GM23338 (cell line): ENCODE measurements around the gene FYCO1. TPM values are rescaled to one million over a fixed set of nuclear protein-coding genes. Genes with fewer than 3 reads are reported as not detected.

ENCODE experiments used
- ATAC-seq: fragments of 200-7000 bp; cut with Tn5 transposase; 3 replicates; pipeline ENCODE4 v1.9.1; 2020
- DNase-seq: peaks from one replicate; pipeline ENCODE4 v3.0.0-alpha.2; 2015; ENCODE audit warnings: low spot score
- H2AFZ ChIP-seq: fragments of 200-600 bp; sonication (generic); 2 replicates; pipeline ENCODE4 v1.8.0; 2016; ENCODE audit warnings: antibody characterized with exemption, mild to moderate bottlenecking, moderate library complexity
- H3F3A ChIP-seq: fragments of 200-600 bp; sonication (generic); replicated peaks from 2 replicates; pipeline ENCODE4 v1.8.0; 2017; ENCODE audit warnings: antibody characterized with exemption, mixed run types, low read depth
- H3K27ac ChIP-seq: fragments of 200-600 bp; sonication (generic); 2 replicates; pipeline ENCODE4 v1.6.1; 2016; ENCODE audit warnings: low read depth
- H3K27me3 ChIP-seq: fragments of 200-600 bp; sonication (generic); 2 replicates; pipeline ENCODE4 v1.8.0; 2016; ENCODE audit warnings: mild to moderate bottlenecking, mixed run types, moderate library complexity; ENCODE audit not compliant: insufficient read depth
- H3K36me3 ChIP-seq: fragments of 200-600 bp; sonication (generic); 2 replicates; pipeline ENCODE4 v1.8.0; 2016; ENCODE audit warnings: mild to moderate bottlenecking; ENCODE audit not compliant: insufficient read depth
- H3K4me1 ChIP-seq: fragments of 200-600 bp; sonication (generic); 2 replicates; pipeline ENCODE4 v1.8.0; 2016; ENCODE audit warnings: mild to moderate bottlenecking, moderate library complexity; ENCODE audit not compliant: insufficient read depth
- H3K4me2 ChIP-seq: fragments of 200-600 bp; sonication (generic); 2 replicates; pipeline ENCODE4 v1.7.1; 2017; ENCODE audit warnings: mixed run types
- H3K4me3 ChIP-seq: fragments of 200-600 bp; sonication (generic); 2 replicates; pipeline ENCODE4 v1.6.1; 2016; ENCODE audit warnings: mixed run types
- H3K79me2 ChIP-seq: fragments of 200-600 bp; sonication (generic); replicated peaks from 2 replicates; pipeline ENCODE4 v1.8.0; 2017; ENCODE audit warnings: mild to moderate bottlenecking; ENCODE audit not compliant: insufficient read depth
- H3K9me2 ChIP-seq: fragments of 200-600 bp; sonication (generic); 2 replicates; pipeline ENCODE4 v1.8.0; 2017; ENCODE audit not compliant: insufficient read depth
- H4K20me1 ChIP-seq: fragments of 200-600 bp; sonication (generic); replicated peaks from 2 replicates; pipeline ENCODE4 v1.8.0; 2017; ENCODE audit warnings: mild to moderate bottlenecking; ENCODE audit not compliant: insufficient read depth
- H3K27ac Mint-ChIP-seq: 2 replicates; pipeline ENCODE4 v1.8.0; 2020; ENCODE audit warnings: inconsistent platforms, mild to moderate bottlenecking, moderate library complexity, mixed read lengths
- H3K27me3 Mint-ChIP-seq: 3 replicates; pipeline ENCODE4 v1.8.0; 2022; ENCODE audit warnings: low read depth, mild to moderate bottlenecking, moderate library complexity, mixed read lengths, inconsistent platforms; ENCODE audit not compliant: insufficient read depth, poor library complexity
- H3K36me3 Mint-ChIP-seq: 3 replicates; pipeline ENCODE4 v1.8.0; 2021; ENCODE audit warnings: low read depth, mild to moderate bottlenecking, inconsistent platforms, moderate library complexity, mixed read lengths
- H3K4me1 Mint-ChIP-seq: 3 replicates; pipeline ENCODE4 v1.8.0; 2020; ENCODE audit warnings: mild to moderate bottlenecking, inconsistent platforms, mixed read lengths
- H3K4me3 Mint-ChIP-seq: 3 replicates; pipeline ENCODE4 v1.8.0; 2021; ENCODE audit warnings: moderate library complexity, mild to moderate bottlenecking, inconsistent platforms, mixed read lengths
- H3K9me3 Mint-ChIP-seq: 3 replicates; pipeline ENCODE4 v1.8.0; 2020; ENCODE audit warnings: moderate library complexity, mild to moderate bottlenecking, inconsistent platforms, mixed read lengths
- CREB1 ChIP-seq: fragments of 250-450 bp; sonication (Bioruptor Pico); IDR thresholded peaks from 2 replicates; pipeline ENCODE4 v1.5.0; 2020; ENCODE audit warnings: low read depth, mild to moderate bottlenecking, moderate library complexity
- ETS1 ChIP-seq: IDR thresholded peaks from 2 replicates; pipeline ENCODE4 v1.6.1; 2016; ENCODE audit warnings: antibody characterized with exemption
- EZH2phosphoT487 ChIP-seq: fragments of 200-600 bp; sonication (generic); IDR thresholded peaks from one replicate; pipeline ENCODE4 v1.8.1; 2018; ENCODE audit warnings: antibody characterized with exemption; ENCODE audit not compliant: unreplicated experiment
- JUNB ChIP-seq: IDR thresholded peaks from one replicate; pipeline ENCODE4 v1.6.1; 2016; ENCODE audit warnings: antibody characterized with exemption; ENCODE audit not compliant: unreplicated experiment
- POLR2AphosphoS5 ChIP-seq: IDR thresholded peaks from 2 replicates; pipeline ENCODE4 v1.6.1; 2016; ENCODE audit warnings: antibody characterized with exemption, low read depth
- REST ChIP-seq: IDR thresholded peaks from one replicate; pipeline ENCODE4 v1.6.1; 2018; ENCODE audit warnings: antibody characterized with exemption; ENCODE audit not compliant: unreplicated experiment
- STAT1 ChIP-seq: IDR thresholded peaks from one replicate; pipeline ENCODE4 v1.6.1; 2016; ENCODE audit warnings: antibody characterized with exemption; ENCODE audit not compliant: unreplicated experiment
- polyA plus RNA-seq: library from polyadenylated mRNA; unstranded; fragments of >200 nt; fragmentation: Nextera tagmentation; extraction: Ambion mirVana; gene quantifications from 2 replicates; pipeline ENCODE4 v1.2.1, GENCODE V29; 2016
- total RNA-seq: library from RNA; depleted of rRNA; stranded (reverse); fragments of >200 nt; shearing (Covaris generic); gene quantifications from 2 replicates; pipeline ENCODE4 v1.2.3, GENCODE V29; 2014
- TF ChIP-seq, protein P1 (sequence below), 2 experiments: fragments of 200-600 bp in 1 of 2; sonication (generic) in 1 of 2; conservative IDR thresholded peaks; 2 replicates each; pipeline versions ENCODE4 v1.5.1 to v1.6.1; 2016 to 2017; ENCODE audit warnings: antibody characterized with exemption in 2 of 2, low read depth in 2 of 2, mild to moderate bottlenecking in 2 of 2, moderate library complexity in 1 of 2

Gene FYCO1
- total and polyA plus RNA-seq, 2 experiments from 2014 or later: 4.5 to 17.2 TPM

- Histone ChIP-seq H3K9me2 (0 out of 2 replicates have a peak, but pooled peaks cover 4% of the 10 kb centered on the region), H4K20me1 (peaks cover 5% of the 10 kb centered on the region; the same call in 1 of the 2 replicates), H2AFZ (no peak overlapping the region), H3K27ac (no peak overlapping the region), H3K4me1 (no peaks in the 10 kb centered on the region), H3K27me3 (no peaks in the 10 kb centered on the region), H3K36me3 (peaks cover 17% of the 10 kb centered on the region; the same call in 1 of the 2 replicates), H3F3A (no peaks in the 10 kb centered on the region), H3K4me2 (no peak overlapping the region), H3K4me3 (no peak overlapping the region), H3K79me2 (no peaks in the 10 kb centered on the region)
- DNase-seq (no peak), ATAC-seq (no peak)
- no peaks in the 10 kb centered on the region for H3K9me3 Mint-ChIP-seq
- peaks cover 6% of the 10 kb centered on the region for H3K27me3 Mint-ChIP-seq
- H3K4me3 Mint-ChIP-seq: no peak overlapping the region
- H3K27ac Mint-ChIP-seq: no peak overlapping the region
- no peaks in the 10 kb centered on the region for H3K4me1 Mint-ChIP-seq
- TF ChIP-seq JUNB: no peak
- peaks cover 46% of the 10 kb centered on the region for H3K36me3 Mint-ChIP-seq
Measured at GRCh38 chr3:45946307-45946706, 49.3 kb downstream of the FYCO1 start.

- Mint-ChIP-seq H3K4me3 (no peak overlapping the region), H3K27me3 (peaks cover 6% of the 10 kb centered on the region), H3K36me3 (peaks cover 50% of the 10 kb centered on the region), H3K27ac (no peak overlapping the region), H3K4me1 (peaks cover 6% of the 10 kb centered on the region; the same call in 2 of the 3 replicates), H3K9me3 (no peaks in the 10 kb centered on the region; the same call in 2 of the 3 replicates)
- Histone ChIP-seq H4K20me1 (peaks cover 5% of the 10 kb centered on the region; the same call in 1 of the 2 replicates), H3K79me2 (no peaks in the 10 kb centered on the region), H3K4me2 (no peak overlapping the region), H3K36me3 (peaks cover 17% of the 10 kb centered on the region; the same call in 1 of the 2 replicates), H3K4me1 (no peaks in the 10 kb centered on the region), H3K27ac (no peak overlapping the region), H3K4me3 (no peak overlapping the region), H3F3A (no peaks in the 10 kb centered on the region), H3K27me3 (no peaks in the 10 kb centered on the region), H3K9me2 (0 out of 2 replicates have a peak, but pooled peaks cover 4% of the 10 kb centered on the region), H2AFZ (no peak overlapping the region)
- DNase-seq: no peak
- TF ChIP-seq REST: no peak
- TF ChIP-seq JUNB: no peak
- TF ChIP-seq, protein P1, sequence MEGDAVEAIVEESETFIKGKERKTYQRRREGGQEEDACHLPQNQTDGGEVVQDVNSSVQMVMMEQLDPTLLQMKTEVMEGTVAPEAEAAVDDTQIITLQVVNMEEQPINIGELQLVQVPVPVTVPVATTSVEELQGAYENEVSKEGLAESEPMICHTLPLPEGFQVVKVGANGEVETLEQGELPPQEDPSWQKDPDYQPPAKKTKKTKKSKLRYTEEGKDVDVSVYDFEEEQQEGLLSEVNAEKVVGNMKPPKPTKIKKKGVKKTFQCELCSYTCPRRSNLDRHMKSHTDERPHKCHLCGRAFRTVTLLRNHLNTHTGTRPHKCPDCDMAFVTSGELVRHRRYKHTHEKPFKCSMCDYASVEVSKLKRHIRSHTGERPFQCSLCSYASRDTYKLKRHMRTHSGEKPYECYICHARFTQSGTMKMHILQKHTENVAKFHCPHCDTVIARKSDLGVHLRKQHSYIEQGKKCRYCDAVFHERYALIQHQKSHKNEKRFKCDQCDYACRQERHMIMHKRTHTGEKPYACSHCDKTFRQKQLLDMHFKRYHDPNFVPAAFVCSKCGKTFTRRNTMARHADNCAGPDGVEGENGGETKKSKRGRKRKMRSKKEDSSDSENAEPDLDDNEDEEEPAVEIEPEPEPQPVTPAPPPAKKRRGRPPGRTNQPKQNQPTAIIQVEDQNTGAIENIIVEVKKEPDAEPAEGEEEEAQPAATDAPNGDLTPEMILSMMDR (conservative IDR thresholded peaks at IDR 0.05; ENCODE audit: low read depth in 2 of 2): no peak
- no peak for TF ChIP-seq EZH2phosphoT487
- no peak for TF ChIP-seq STAT1
- no peak for TF ChIP-seq CREB1 (CRISPR knock-in tag)
- TF ChIP-seq ETS1: no peak
- TF ChIP-seq POLR2AphosphoS5: no peak
- no peak for ATAC-seq
Measured at GRCh38 chr3:45944830-45945620, 50.6 kb downstream of the FYCO1 start.
